ENCODE results near the gene ZCCHC7.
"Not testable (repeated sequence)": the region's sequence is repeated elsewhere in the genome, so short reads cannot be mapped to it uniquely, and the experiment has no call there.

Gene ZCCHC7

GRCh38 chr9:37392272-37392671, 271.9 kb downstream of the ZCCHC7 start:
- Histone ChIP-seq H3K4me2 (ENCODE audit: low read length) (no peak overlapping the region), H3K27me3 (ENCODE audit: low read depth, low read length) (no peaks in the 10 kb centered on the region), H3K36me3 (replicated peaks; ENCODE audit: low read depth, low read length) (no peaks in the 10 kb centered on the region), H3K9me3 (ENCODE audit: insufficient read depth, low read length) (no peaks in the 10 kb centered on the region), H3K9ac (ENCODE audit: low read length) (no peak overlapping the region), H3K27ac (ENCODE audit: low read length) (0 out of 2 replicates have a peak overlapping the region, but pooled peaks have one; percentile 4), H2AFZ (ENCODE audit: low read depth, low read length) (no peak overlapping the region), H3K79me2 (ENCODE audit: low read length) (no peaks in the 10 kb centered on the region), H4K20me1 (ENCODE audit: insufficient read depth, low read length) (no peaks in the 10 kb centered on the region), H3K4me3 (ENCODE audit: low read length) (no peak overlapping the region), H3K4me1 (ENCODE audit: low read length) (peaks cover 34% of the 10 kb centered on the region)
- TF ChIP-seq, protein P1, sequence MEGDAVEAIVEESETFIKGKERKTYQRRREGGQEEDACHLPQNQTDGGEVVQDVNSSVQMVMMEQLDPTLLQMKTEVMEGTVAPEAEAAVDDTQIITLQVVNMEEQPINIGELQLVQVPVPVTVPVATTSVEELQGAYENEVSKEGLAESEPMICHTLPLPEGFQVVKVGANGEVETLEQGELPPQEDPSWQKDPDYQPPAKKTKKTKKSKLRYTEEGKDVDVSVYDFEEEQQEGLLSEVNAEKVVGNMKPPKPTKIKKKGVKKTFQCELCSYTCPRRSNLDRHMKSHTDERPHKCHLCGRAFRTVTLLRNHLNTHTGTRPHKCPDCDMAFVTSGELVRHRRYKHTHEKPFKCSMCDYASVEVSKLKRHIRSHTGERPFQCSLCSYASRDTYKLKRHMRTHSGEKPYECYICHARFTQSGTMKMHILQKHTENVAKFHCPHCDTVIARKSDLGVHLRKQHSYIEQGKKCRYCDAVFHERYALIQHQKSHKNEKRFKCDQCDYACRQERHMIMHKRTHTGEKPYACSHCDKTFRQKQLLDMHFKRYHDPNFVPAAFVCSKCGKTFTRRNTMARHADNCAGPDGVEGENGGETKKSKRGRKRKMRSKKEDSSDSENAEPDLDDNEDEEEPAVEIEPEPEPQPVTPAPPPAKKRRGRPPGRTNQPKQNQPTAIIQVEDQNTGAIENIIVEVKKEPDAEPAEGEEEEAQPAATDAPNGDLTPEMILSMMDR (IDR thresholded peaks at IDR 0.05; ENCODE audit: low read depth, low read length) = no peak
- no peak for TF ChIP-seq EZH2phosphoT487 (IDR thresholded peaks at IDR 0.05; ENCODE audit: low read depth)

GRCh38 chr9:37395229-37395628, 274.9 kb downstream of the ZCCHC7 start:
- Histone ChIP-seq H3K36me3 (replicated peaks; ENCODE audit: low read depth, low read length) (no peaks in the 10 kb centered on the region), H3K27me3 (ENCODE audit: low read depth, low read length) (no peaks in the 10 kb centered on the region), H3K79me2 (ENCODE audit: low read length) (no peaks in the 10 kb centered on the region), H3K27ac (ENCODE audit: low read length) (peak overlapping the region; percentile 18; the same call in 1 of the 2 replicates), H3K4me3 (ENCODE audit: low read length) (no peak overlapping the region), H3K4me1 (ENCODE audit: low read length) (peaks cover 38% of the 10 kb centered on the region), H2AFZ (ENCODE audit: low read depth, low read length) (no peak overlapping the region), H3K9ac (ENCODE audit: low read length) (no peak overlapping the region), H4K20me1 (ENCODE audit: insufficient read depth, low read length) (no peaks in the 10 kb centered on the region), H3K9me3 (ENCODE audit: insufficient read depth, low read length) (no peaks in the 10 kb centered on the region), H3K4me2 (ENCODE audit: low read length) (no peak overlapping the region)
- TF ChIP-seq, protein P1 (IDR thresholded peaks at IDR 0.05; ENCODE audit: low read depth, low read length) = no peak
- no peak for TF ChIP-seq EZH2phosphoT487 (IDR thresholded peaks at IDR 0.05; ENCODE audit: low read depth)

DNA sequence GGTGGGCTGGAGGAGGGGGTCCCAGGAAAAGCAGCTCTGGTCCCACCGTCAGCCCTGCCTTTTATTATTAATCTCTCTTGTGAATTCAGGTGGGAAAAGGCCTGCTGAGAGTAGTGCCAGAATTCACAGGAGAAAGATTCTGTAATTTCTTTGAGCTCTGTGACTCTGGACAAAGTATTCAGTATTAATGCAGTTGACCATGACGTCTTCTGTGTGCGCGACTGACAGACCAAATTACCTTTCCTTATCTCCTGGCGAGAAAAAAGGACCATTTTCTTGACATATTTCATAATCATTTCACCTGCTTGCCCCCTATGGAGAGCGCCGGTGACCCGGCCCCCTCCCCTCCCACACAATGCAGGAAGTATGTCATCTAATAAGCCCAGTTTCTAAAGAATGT, 275.3 kb downstream of the ZCCHC7 start:
- H3K4me1 ChIP-seq (ENCODE audit: low read length) = peaks cover 38% of the 10 kb centered on the region
- H3K27me3 ChIP-seq (ENCODE audit: low read depth, low read length) = no peaks in the 10 kb centered on the region
- H4K20me1 ChIP-seq (ENCODE audit: insufficient read depth, low read length) = no peaks in the 10 kb centered on the region
- no peak overlapping the region for H3K9ac ChIP-seq (ENCODE audit: low read length)
- no peaks in the 10 kb centered on the region for H3K9me3 ChIP-seq (ENCODE audit: insufficient read depth, low read length)
- no peak for TF ChIP-seq EZH2phosphoT487 (IDR thresholded peaks at IDR 0.05; ENCODE audit: low read depth)
- TF ChIP-seq, protein P1 (IDR thresholded peaks at IDR 0.05; ENCODE audit: low read depth, low read length) = no peak
- no peaks in the 10 kb centered on the region for H3K36me3 ChIP-seq (replicated peaks; ENCODE audit: low read depth, low read length)
- no peak overlapping the region for H3K4me2 ChIP-seq (ENCODE audit: low read length)
- H3K4me3 ChIP-seq (ENCODE audit: low read length) = no peak overlapping the region
- H2AFZ ChIP-seq (ENCODE audit: low read depth, low read length) = no peak overlapping the region
- H3K79me2 ChIP-seq (ENCODE audit: low read length) = no peaks in the 10 kb centered on the region
- no peak overlapping the region for H3K27ac ChIP-seq (ENCODE audit: low read length)

GRCh38 chr9:37397948-37398347, 277.6 kb downstream of the ZCCHC7 start:
- not testable (repeated sequence) for H3K9ac ChIP-seq (ENCODE audit: low read length); H4K20me1 ChIP-seq (ENCODE audit: insufficient read depth, low read length); H3K79me2 ChIP-seq (ENCODE audit: low read length); H3K27me3 ChIP-seq (ENCODE audit: low read depth, low read length); H3K36me3 ChIP-seq (replicated peaks; ENCODE audit: low read depth, low read length); H3K4me3 ChIP-seq (ENCODE audit: low read length); H3K4me2 ChIP-seq (ENCODE audit: low read length); H2AFZ ChIP-seq (ENCODE audit: low read depth, low read length); H3K9me3 ChIP-seq (ENCODE audit: insufficient read depth, low read length)
- peak overlapping the region; percentile 99 for H3K27ac ChIP-seq (ENCODE audit: low read length)
- H3K4me1 ChIP-seq (ENCODE audit: low read length) = peaks cover 55% of the 10 kb centered on the region

Measured in OCI-LY3 (cell line).